ENCODE measurements around the gene CBFA2T3. TPM values are rescaled to one million over a fixed set of nuclear protein-coding genes. Genes with fewer than 3 reads are reported as not detected.

The CBFA2T3 gene
- total and polyA plus RNA-seq, 2 of the 8 experiments (the other 6 are each of a cell fraction or from before 2014, with no cell fraction given) = 0.51 to 1.3 TPM

- TF ChIP-seq CTCF (IDR thresholded peaks at IDR 0.05; ENCODE audit: control extremely low read depth in 1 of 3, insufficient read depth in 1 of 3, low read depth in 1 of 3, low read length in 3 of 3) (no peak), CHD2 (IDR thresholded peaks at IDR 0.05; ENCODE audit: low read length) (no peak), FOSL1 (IDR thresholded peaks at IDR 0.05; ENCODE audit: insufficient read depth, low read depth, low read length) (no peak), SIX5 (IDR thresholded peaks at IDR 0.05; ENCODE audit: low read depth, low read length) (no peak), YY1 (IDR thresholded peaks at IDR 0.05; ENCODE audit: low read depth, low read length) (no peak), EGR1 (IDR thresholded peaks at IDR 0.05; ENCODE audit: borderline replicate concordance, low read depth, low read length) (no peak; the same call in 1 of the 2 replicates), EZH2 (IDR thresholded peaks at IDR 0.05; ENCODE audit: low read depth, low read length, severe bottlenecking) (no peak), BACH1 (IDR thresholded peaks at IDR 0.05; ENCODE audit: low read length) (no peak)
Measured at GRCh38 chr16:88886420-88886844, 90.6 kb downstream of the CBFA2T3 start (continued).
